Adrenal gland (tissue), 12 donors: ENCODE measurements around the gene TH. TPM values are rescaled to one million over a fixed set of nuclear protein-coding genes. Genes with fewer than 3 reads are reported as not detected.

Source experiments
- DNase-seq, 7 donors: peaks; one replicate each; pipeline ENCODE4 v3.0.0-alpha.2; 2019 to 2020
- H3K27ac ChIP-seq, 5 donors: fragments of 200-600 bp; sonication (generic) in 4 of 5; 1 replicate in 3 of 5; 2 replicates in 2 of 5; pipeline versions ENCODE4 v1.5.1 to v1.8.0; 2016 to 2020; ENCODE audit warnings: mild to moderate bottlenecking in 1 of 5
- H3K27me3 ChIP-seq: fragments of 200-600 bp; 2 replicates; pipeline ENCODE4 v1.8.0; 2021
- H3K36me3 ChIP-seq, 2 donors: fragments of 200-600 bp; replicated peaks in 1 of 2; 1 replicate in 1 of 2; 2 replicates in 1 of 2; pipeline versions ENCODE4 v1.5.1 to v1.8.0; 2018 to 2022
- H3K4me1 ChIP-seq, 2 donors: fragments of 200-600 bp; replicated peaks in 1 of 2; 1 replicate in 1 of 2; 2 replicates in 1 of 2; pipeline versions ENCODE4 v1.5.1 to v1.8.0; 2018 to 2021
- H3K4me3 ChIP-seq, 4 donors: fragments of 200-600 bp; sonication (generic) in 3 of 4; one replicate each; pipeline ENCODE4 v1.5.1; 2016 to 2018
- H3K9me3 ChIP-seq, 3 donors: fragments of 200-600 bp; sonication (generic) in 1 of 3; replicated peaks in 1 of 3; 1 replicate in 2 of 3; 2 replicates in 1 of 3; pipeline versions ENCODE4 v1.5.1 to v1.8.0; 2016 to 2021
- POLR2A ChIP-seq, 2 donors: fragments of 450-650 bp; IDR thresholded peaks; one replicate each; pipeline ENCODE4 v1.6.1; 2017; ENCODE audit warnings: antibody characterized with exemption in 2 of 2, mild to moderate bottlenecking in 2 of 2, moderate library complexity in 1 of 2
- WGBS, 4 donors: extraction: QIAGEN DNeasy Blood & Tissue Kit in 2 of 4; methylation state at CpG; one replicate each; pipeline versions ENCODE4 v1.1.5 to v1.1.7; 2013 to 2017; 5-methylcytosine and 5-hydroxymethylcytosine counted together
- intact Hi-C, 2 donors: fragments of 100-400 bp; cut with DNase I; formaldehyde crosslinking; loops; one replicate each; pipeline versions ENCODE4 v1.14.1 to v1.15.0; 2022 to 2023
- polyA plus RNA-seq, 3 donors: library from polyadenylated mRNA; stranded (reverse); fragments of 200-250 nt in 2 of 3; fragments of 350-450 nt in 1 of 3; fragmentation: Illumina TruSeq in 1 of 3; extraction: RNeasy Lipid Tissue Mini Kit (QIAGEN cat#74804) in 1 of 3; gene quantifications; one replicate each; pipeline ENCODE4 v1.2.3, GENCODE V29; 2013 to 2014
- total RNA-seq, 9 donors: library from RNA; depleted of rRNA in 4 of 9; stranded (reverse); fragments of >200 nt in 4 of 9; fragments of 120-200 nt in 1 of 9; fragmentation: NEBNext Ultra II Directional in 1 of 9; extraction: Animal tissue kit (Norgen Biotek cat#: 25700) in 1 of 9; gene quantifications; one replicate each; pipeline versions ENCODE4 v1.1.0 to v1.2.4, GENCODE V29; 2013 to 2023
- TF ChIP-seq, protein P1 (sequence below), 6 experiments: fragments of 450-650 bp in 4 of 6; fragments of 200-600 bp in 2 of 6; sonication (generic) in 1 of 6; IDR thresholded peaks; 1 replicate in 5 of 6; 2 replicates in 1 of 6; pipeline versions ENCODE4 v1.5.1 to v1.8.0; 2016 to 2021; ENCODE audit warnings: antibody characterized with exemption in 6 of 6, mild to moderate bottlenecking in 2 of 6, moderate library complexity in 1 of 6
- donor health status: healthy with polysubstance abuse.
- donor health status: Bipolar disorder and iron deficiency.
- donor health status: DM: yes; HTN: yes; CAD: no.
- donor health status: DM: no; HTN: no; CAD: no.
- donor health status: DM: no; HTN: no; CAD: no.
- donor health status: DM: yes; HTN: yes; CAD: no.

The TH gene
- total and polyA plus RNA-seq, 12 donors = 0.54 to 1,253 (median 55.2) TPM; not detected in 1

DNA sequence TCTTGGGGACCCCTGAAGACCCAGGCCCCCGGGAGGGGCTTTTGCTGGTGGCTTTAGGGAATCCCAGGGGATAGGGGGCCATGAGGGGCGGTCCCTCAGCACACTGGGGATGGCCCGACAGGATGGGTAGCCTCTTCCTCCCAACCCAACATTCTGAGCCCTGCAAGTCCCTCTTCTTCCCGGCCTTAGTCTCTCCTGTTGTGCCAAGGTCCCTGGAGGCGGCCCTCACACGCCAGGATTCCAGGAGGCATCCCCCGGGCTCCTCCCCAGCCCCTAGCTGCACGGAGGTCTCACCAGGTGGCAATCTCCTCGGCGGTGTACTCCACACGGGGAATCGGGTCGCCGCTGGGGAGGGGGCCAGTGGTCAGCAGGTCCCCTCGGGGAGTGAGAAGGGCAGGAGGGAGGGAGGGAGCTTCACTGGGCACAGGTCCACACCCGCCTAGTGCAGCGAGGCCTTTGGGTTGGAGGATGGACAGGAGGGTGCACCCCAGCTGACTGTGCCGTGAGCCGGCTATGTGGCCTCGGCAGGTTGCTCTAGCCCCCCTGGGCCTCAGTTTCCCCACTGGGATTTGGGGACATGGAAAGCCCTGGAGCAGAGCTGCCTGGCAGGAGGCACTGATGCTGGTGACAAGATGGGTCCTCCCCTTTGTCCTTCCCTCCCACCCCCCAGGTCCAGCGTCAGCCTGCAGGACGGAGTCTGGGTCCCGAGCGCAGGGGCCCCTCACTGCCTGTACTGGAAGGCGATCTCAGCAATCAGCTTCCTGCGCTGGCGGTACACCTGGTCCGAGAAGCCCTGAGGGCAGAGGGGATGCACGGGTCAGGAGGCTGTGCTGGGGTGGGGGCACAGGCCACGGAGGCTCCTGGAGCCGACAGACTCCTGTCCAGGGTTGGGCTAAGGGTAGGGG is 4.2 kb downstream of the TH start:
- Histone ChIP-seq H3K9me3 (no peaks in the 10 kb centered on the region), H3K27ac (peak overlapping the region in 1 of 5 donors; percentile 73), H3K4me3 (no peak overlapping the region), H3K27me3 (peaks cover 13% of the 10 kb centered on the region), H3K36me3 (no peaks in the 10 kb centered on the region), H3K4me1 (peaks cover 0 to 6% of the 10 kb centered on the region in 2 donors)
- DNase-seq = peak in 1 of 7 donors; percentile 54
- TF ChIP-seq, protein P1, sequence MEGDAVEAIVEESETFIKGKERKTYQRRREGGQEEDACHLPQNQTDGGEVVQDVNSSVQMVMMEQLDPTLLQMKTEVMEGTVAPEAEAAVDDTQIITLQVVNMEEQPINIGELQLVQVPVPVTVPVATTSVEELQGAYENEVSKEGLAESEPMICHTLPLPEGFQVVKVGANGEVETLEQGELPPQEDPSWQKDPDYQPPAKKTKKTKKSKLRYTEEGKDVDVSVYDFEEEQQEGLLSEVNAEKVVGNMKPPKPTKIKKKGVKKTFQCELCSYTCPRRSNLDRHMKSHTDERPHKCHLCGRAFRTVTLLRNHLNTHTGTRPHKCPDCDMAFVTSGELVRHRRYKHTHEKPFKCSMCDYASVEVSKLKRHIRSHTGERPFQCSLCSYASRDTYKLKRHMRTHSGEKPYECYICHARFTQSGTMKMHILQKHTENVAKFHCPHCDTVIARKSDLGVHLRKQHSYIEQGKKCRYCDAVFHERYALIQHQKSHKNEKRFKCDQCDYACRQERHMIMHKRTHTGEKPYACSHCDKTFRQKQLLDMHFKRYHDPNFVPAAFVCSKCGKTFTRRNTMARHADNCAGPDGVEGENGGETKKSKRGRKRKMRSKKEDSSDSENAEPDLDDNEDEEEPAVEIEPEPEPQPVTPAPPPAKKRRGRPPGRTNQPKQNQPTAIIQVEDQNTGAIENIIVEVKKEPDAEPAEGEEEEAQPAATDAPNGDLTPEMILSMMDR (IDR thresholded peaks at IDR 0.05) = no peak
- no peak for TF ChIP-seq POLR2A (IDR thresholded peaks at IDR 0.05)
- 64 to 72% (median 67%) methylated on average over 15 to 31 of the region's 31 CpGs for WGBS, 4 donors
- intact Hi-C loops = no loop called here

DNA sequence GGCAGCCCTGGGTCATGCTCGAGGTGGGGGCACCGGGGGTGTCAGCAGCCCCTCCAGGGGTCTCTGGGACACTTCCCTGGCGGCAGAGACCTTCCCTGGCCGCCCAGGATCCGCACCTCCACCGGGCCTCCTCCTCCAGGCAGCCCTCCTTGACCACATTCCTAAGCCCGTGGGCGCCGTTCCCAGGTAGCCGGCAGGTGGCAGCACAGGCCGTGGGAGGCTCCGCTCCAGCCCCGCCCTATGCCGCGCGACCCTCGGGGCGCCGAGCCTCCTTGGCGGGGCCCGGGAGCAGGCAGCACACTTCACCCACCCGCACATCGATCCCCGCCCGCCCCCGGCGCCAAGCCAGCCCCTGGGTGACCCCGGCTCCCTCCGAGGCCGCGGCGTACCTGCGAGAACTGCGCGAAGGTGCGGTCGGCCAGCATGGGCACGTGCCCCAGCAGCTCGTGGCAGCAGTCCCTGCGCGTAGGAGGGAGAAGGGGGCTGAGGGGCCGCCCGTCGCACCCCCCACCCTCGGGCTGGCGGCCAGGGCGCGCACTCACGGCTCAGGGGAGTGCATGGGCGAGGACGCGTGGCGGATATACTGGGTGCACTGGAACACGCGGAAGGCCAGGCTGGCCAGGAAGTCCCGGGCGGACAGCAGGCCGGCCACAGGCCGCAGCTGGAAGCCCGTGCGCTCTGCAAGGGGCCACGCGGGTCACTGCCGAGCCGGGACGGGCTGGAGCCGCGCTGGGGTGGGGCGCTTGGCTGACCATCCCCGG is 5.3 kb downstream of the TH start:
- 7 to 14% (median 13%) methylated on average over 6 to 70 of the region's 70 CpGs for WGBS, 4 donors
- H3K9me3 ChIP-seq = no peaks in the 10 kb centered on the region
- peak in 1 of 7 donors; percentile 35 for DNase-seq
- H3K4me3 ChIP-seq = no peak overlapping the region
- H3K4me1 ChIP-seq = peaks cover 0 to 6% of the 10 kb centered on the region in 2 donors
- peaks cover 16% of the 10 kb centered on the region for H3K27me3 ChIP-seq
- H3K36me3 ChIP-seq = no peaks in the 10 kb centered on the region
- intact Hi-C loops = no loop called here
- H3K27ac ChIP-seq = peak overlapping the region in 2 of 5 donors; percentile 6 to 73
- TF ChIP-seq, protein P1 (IDR thresholded peaks at IDR 0.05) = peak; percentile 11 to 46 (median 26)
- TF ChIP-seq POLR2A (IDR thresholded peaks at IDR 0.05) = no peak

DNA sequence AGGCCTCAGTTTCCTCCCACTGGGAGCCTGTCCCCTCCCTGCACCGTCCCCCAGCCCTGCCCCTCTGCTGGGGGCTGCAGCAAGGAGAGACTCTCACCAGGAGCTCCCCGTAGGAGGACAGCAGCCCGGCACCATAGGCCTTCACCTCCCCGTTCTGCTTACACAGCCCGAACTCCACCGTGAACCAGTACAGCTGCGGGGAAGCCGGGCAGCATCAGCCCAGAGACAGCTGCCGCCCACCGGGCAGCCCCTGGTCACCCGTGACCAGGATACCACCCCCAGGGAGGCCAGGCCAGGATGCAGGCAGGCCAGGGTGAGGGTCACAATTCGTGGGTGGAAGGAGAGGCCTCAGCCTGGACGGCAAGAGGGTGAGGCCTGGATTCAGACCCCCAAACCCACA is 6.0 kb downstream of the TH start:
- Histone ChIP-seq H3K4me1 (peaks cover 0 to 6% of the 10 kb centered on the region in 2 donors), H3K27me3 (peaks cover 16% of the 10 kb centered on the region), H3K27ac (peak overlapping the region in 1 of 5 donors; percentile 38), H3K9me3 (no peaks in the 10 kb centered on the region), H3K4me3 (no peak overlapping the region), H3K36me3 (no peaks in the 10 kb centered on the region)
- TF ChIP-seq, protein P1 (IDR thresholded peaks at IDR 0.05) = no peak
- no peak for TF ChIP-seq POLR2A (IDR thresholded peaks at IDR 0.05)
- 69 to 90% (median 73%) methylated on average over 2 to 13 of the region's 13 CpGs for WGBS, 4 donors
- no peak for DNase-seq
- intact Hi-C loops = no loop called here
